AG04450 (cell line): Measurements from ENCODE around the gene AHRR. TPM values are rescaled to one million over a fixed set of nuclear protein-coding genes. Genes with fewer than 3 reads are reported as not detected.
A peak's percentile ranks its signal among the peaks of the same experiment; 100 is the strongest.
"Not testable (repeated sequence)": the region's sequence is repeated elsewhere in the genome, so short reads cannot be mapped to it uniquely, and the experiment has no call there.

Experiments used
- CTCF ChIA-PET: fragments of 300-600, 350-600 bp; formaldehyde crosslinking; extraction: SDS; loops from one replicate; lab custom pipeline; 2022; ENCODE audit warnings: antibody characterized with exemption, inconsistent platforms; lab: Charles Lee
- POLR2A ChIA-PET: fragments of 350-600 bp; formaldehyde crosslinking; extraction: SDS; loops from one replicate; lab custom pipeline; 2021; ENCODE audit warnings: antibody characterized with exemption, inconsistent platforms; lab: Yijun Ruan, JAX
- DNase-seq: peaks from one replicate; pipeline ENCODE4 v3.0.0-alpha.2; 2011; ENCODE audit warnings: low read depth, low spot score
- H3K27ac ChIP-seq: one replicate; pipeline ENCODE4 v1.5.1; 2012; ENCODE audit warnings: low read depth, low read length, control low read depth
- H3K27me3 ChIP-seq: one replicate; pipeline ENCODE4 v1.6.0; 2012; ENCODE audit warnings: low read length; ENCODE audit not compliant: control insufficient read depth, insufficient read depth
- H3K4me3 ChIP-seq: 2 replicates; pipeline ENCODE4 v1.5.1; 2011; ENCODE audit warnings: mild to moderate bottlenecking, low read depth, low read length, control low read depth
- H3K9me3 ChIP-seq: 2 replicates; pipeline ENCODE4 v1.5.1; 2012; ENCODE audit warnings: low read length; ENCODE audit not compliant: control insufficient read depth, insufficient read depth
- CTCF ChIP-seq: IDR thresholded peaks from 2 replicates; pipeline ENCODE4 v1.5.1; 2011; ENCODE audit warnings: low read depth, low read length, control low read depth, inconsistent platforms
- polyA minus RNA-seq: library from RNA; depleted of rRNA, polyadenylated mRNA; stranded (reverse); fragments of >200 nt; gene quantifications from 2 replicates; pipeline ENCODE4 v1.2.3, GENCODE V29; 2011; rRNA and poly(A)+ RNA removed
- polyA plus RNA-seq: library from polyadenylated mRNA; depleted of rRNA; stranded (reverse); fragments of >200 nt; gene quantifications from 2 replicates; pipeline ENCODE4 v1.2.3, GENCODE V29; 2011; rRNA removed

AHRR gene
- polyA plus RNA-seq (22.3 and 24.6 TPM in 2 replicates), polyA minus RNA-seq (24.0 and 25.8 TPM in 2 replicates)

GRCh38 chr5:321230-321725, at the start of gene AHRR:
Gene AHRR, plus strand, starts transcription at chr5:321714. Its CDS starts 22,189 bp downstream, at chr5:343903.
- Histone ChIP-seq H3K27ac (no peak within 1 kb of the TSS), H3K4me3 (peak within 1 kb of the TSS; percentile 75), H3K9me3 (peaks cover 12% of the 10 kb centered on the region), H3K27me3 (no peaks in the 10 kb centered on the region)
- ChIA-PET CTCF (interaction anchor here (0.6 to 1.9 kb wide), 10 partner anchors 17 to 129 kb away, joined by 3 to 8 read pairs (median 3); no protein-coding TSS in a partner anchor), POLR2A (interaction anchor here (0.6 to 1.4 kb wide), 8 partner anchors 13 to 1196 kb away, joined by 3 to 10 read pairs (median 4); no protein-coding TSS in a partner anchor)
- DNase-seq, result no peak
- peak; percentile 49 for TF ChIP-seq CTCF

- POLR2A ChIA-PET, result interaction anchor here (0.9 to 1.2 kb wide), 3 partner anchors 10 to 45 kb away, joined by 3 to 4 read pairs (median 4); no protein-coding TSS in a partner anchor
- CTCF ChIA-PET, H3K27me3 ChIP-seq: not testable (repeated sequence)
Measured at GRCh38 chr5:271828-272167, 49.7 kb upstream of the AHRR start.

GRCh38 chr5:273091-273490, 48.4 kb upstream of the AHRR start:
- CTCF ChIA-PET, result interaction anchor here (0.6 kb wide), 1 partner anchor 1112 kb away, joined by 3 read pairs; no protein-coding TSS in a partner anchor
- H3K27me3 ChIP-seq, H3K27ac ChIP-seq, POLR2A ChIA-PET, DNase-seq, H3K9me3 ChIP-seq: not testable (repeated sequence)
- peak overlapping the region; percentile 13; the same call in 1 of the 2 replicates for H3K4me3 ChIP-seq

More at GRCh38 chr5:271828-272167, 49.7 kb upstream of the AHRR start:
- H3K4me3 ChIP-seq, result peak overlapping the region; percentile 69
- not testable (repeated sequence) for DNase-seq, H3K9me3 ChIP-seq, H3K27ac ChIP-seq

GRCh38 chr5:273491-273890, 48.0 kb upstream of the AHRR start:
- H3K27me3 ChIP-seq, DNase-seq, H3K27ac ChIP-seq, POLR2A ChIA-PET, H3K4me3 ChIP-seq, H3K9me3 ChIP-seq: not testable (repeated sequence)
- CTCF ChIA-PET, result interaction anchor here (0.6 kb wide), 1 partner anchor 1112 kb away, joined by 3 read pairs; no protein-coding TSS in a partner anchor

- H3K27ac ChIP-seq, H3K27me3 ChIP-seq, H3K9me3 ChIP-seq, POLR2A ChIA-PET, DNase-seq, H3K4me3 ChIP-seq: not testable (repeated sequence)
- CTCF ChIA-PET, result interaction anchor here (0.8 kb wide), 1 partner anchor 43 kb away, joined by 3 read pairs; no protein-coding TSS in a partner anchor
Measured at GRCh38 chr5:274346-274745, 47.2 kb upstream of the AHRR start.

GRCh38 chr5:278646-279045, 42.9 kb upstream of the AHRR start:
- DNase-seq, result no peak
- Histone ChIP-seq H3K27ac (no peak overlapping the region), H3K9me3 (no peaks in the 10 kb centered on the region; the same call in none of the 2 replicates), H3K4me3 (no peak overlapping the region), H3K27me3 (no peaks in the 10 kb centered on the region)
- no peak for TF ChIP-seq CTCF
- ChIA-PET POLR2A (no interaction called here), CTCF (no interaction called here)

DNA sequence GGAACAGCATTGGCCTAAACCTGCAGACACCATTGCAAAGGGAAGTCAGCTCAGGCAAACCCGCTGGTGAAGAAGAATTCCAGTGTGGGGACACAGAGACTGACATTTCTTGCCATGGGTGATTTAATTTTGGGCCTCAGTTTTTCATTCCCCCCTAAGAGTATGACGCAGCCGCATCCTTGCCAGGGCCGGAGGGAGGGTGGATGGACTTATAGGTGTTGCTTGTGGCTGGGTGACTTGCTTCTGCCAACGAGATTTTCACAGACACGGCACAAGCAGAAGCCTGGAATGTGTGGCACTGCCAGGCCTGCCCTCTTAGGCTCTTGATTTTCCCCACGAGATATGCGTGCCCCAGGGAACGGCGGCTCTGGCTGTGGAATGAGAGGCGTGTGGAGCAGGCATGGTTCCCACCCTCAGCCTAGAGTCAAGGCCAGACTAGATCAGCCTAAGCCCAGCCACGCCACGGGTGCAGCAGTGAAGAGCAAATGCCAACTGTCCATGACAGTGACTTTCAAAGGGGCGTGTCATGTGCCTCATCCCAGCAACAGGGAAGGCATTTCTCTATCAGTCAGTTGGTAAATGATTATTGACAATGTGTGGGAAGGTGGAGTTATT, 42.4 kb upstream of the AHRR start:
- POLR2A ChIA-PET, H3K27ac ChIP-seq, CTCF ChIA-PET: not testable (repeated sequence)

More for the DNA sequence above, 42.4 kb upstream of the AHRR start:
- not testable (repeated sequence) for H3K27me3 ChIP-seq, H3K9me3 ChIP-seq, DNase-seq, H3K4me3 ChIP-seq
